ENCODE results near the gene TMEM161A. TPM values are rescaled to one million over a fixed set of nuclear protein-coding genes. Genes with fewer than 3 reads are reported as not detected.
A peak's percentile ranks its signal among the peaks of the same experiment; 100 is the strongest.

Gene TMEM161A
- total and polyA plus RNA-seq, 2 of the 13 experiments (the other 11 are each of a cell fraction or from before 2014, with no cell fraction given): 25.9 to 31.4 TPM

- TF ChIP-seq CBX2 (IDR thresholded peaks at IDR 0.05; ENCODE audit: low read depth, low read length) (no peak), CBX2 (CRISPR knock-in tag; IDR thresholded peaks at IDR 0.05; ENCODE audit: low read depth) (no peak), ZNF607 (CRISPR knock-in tag; IDR thresholded peaks at IDR 0.05; ENCODE audit: borderline replicate concordance) (no peak), REXO4 (CRISPR knock-in tag; IDR thresholded peaks at IDR 0.05; ENCODE audit: borderline replicate concordance) (no peak), ZNF550 (CRISPR knock-in tag; IDR thresholded peaks at IDR 0.05; ENCODE audit: borderline replicate concordance) (no peak), MLXIP (CRISPR knock-in tag; IDR thresholded peaks at IDR 0.05; ENCODE audit: borderline replicate concordance) (no peak), ZNF30 (CRISPR knock-in tag; IDR thresholded peaks at IDR 0.05) (no peak), YEATS4 (CRISPR knock-in tag; IDR thresholded peaks at IDR 0.05; ENCODE audit: borderline replicate concordance) (peak; percentile 64; the same call in 1 of the 2 replicates), ETS1 (CRISPR knock-in tag; IDR thresholded peaks at IDR 0.05) (no peak), PRMT3 (CRISPR knock-in tag; IDR thresholded peaks at IDR 0.05; ENCODE audit: borderline replicate concordance, low read depth) (no peak), MED1 (CRISPR knock-in tag; IDR thresholded peaks at IDR 0.05) (peak; percentile 46; the same call in 1 of the 2 replicates), ZNF101 (CRISPR knock-in tag; IDR thresholded peaks at IDR 0.05; ENCODE audit: borderline replicate concordance, low read depth) (no peak), KMT2A (CRISPR knock-in tag; IDR thresholded peaks at IDR 0.05) (0 out of 2 replicates have a peak, but pooled peaks have one; percentile 31), RFX1 (IDR thresholded peaks at IDR 0.05) (no peak), ZNF317 (CRISPR knock-in tag; IDR thresholded peaks at IDR 0.05) (0 out of 2 replicates have a peak, but pooled peaks have one; percentile 22), MTA1 (CRISPR knock-in tag; IDR thresholded peaks at IDR 0.05; ENCODE audit: borderline replicate concordance) (no peak), ZNF770 (CRISPR knock-in tag; IDR thresholded peaks at IDR 0.05) (peak; percentile 35; the same call in 1 of the 2 replicates), SNRNP70 (IDR thresholded peaks at IDR 0.05; ENCODE audit: low read depth, low read length) (no peak), ZBTB46 (CRISPR knock-in tag; IDR thresholded peaks at IDR 0.05; ENCODE audit: borderline replicate concordance) (no peak), MIXL1 (CRISPR knock-in tag; IDR thresholded peaks at IDR 0.05) (no peak)
Observed at GRCh38 chr19:19138109-19138981, at the start of gene TMEM161A (continued).
